Cortex of kidney (tissue), 1 donor: ENCODE measurements around the gene NUPR1.
"Not testable (repeated sequence)": the region's sequence is repeated elsewhere in the genome, so short reads cannot be mapped to it uniquely, and the experiment has no call there.

Experiments used
- DNase-seq: peaks from one replicate; lab custom pipeline; 2025; lab: John Stamatoyannopoulos, UW

Gene NUPR1

GRCh38 chr16:28538733-28539596, at the start of gene NUPR1:
NUPR1 (minus strand) TSS chr16:28538974; CDS start chr16:28538907, 67 bp downstream.
- DNase-seq, result no peak

GRCh38 chr16:28587386-28587785, 48.6 kb upstream of the NUPR1 start:
- no peak for DNase-seq

- no peak for DNase-seq
Measured at GRCh38 chr16:28586466-28586865, 47.7 kb upstream of the NUPR1 start.

- no peak for DNase-seq
Measured at GRCh38 chr16:28585674-28586073, 46.9 kb upstream of the NUPR1 start.

GRCh38 chr16:28580726-28581315, 42.0 kb upstream of the NUPR1 start:
- no peak for DNase-seq

- no peak for DNase-seq
Measured at GRCh38 chr16:28575446-28576109, 36.8 kb upstream of the NUPR1 start.

- no peak for DNase-seq
Measured at GRCh38 chr16:28574925-28575324, 36.2 kb upstream of the NUPR1 start.

GRCh38 chr16:28573738-28574718, 35.3 kb upstream of the NUPR1 start:
- DNase-seq, result no peak

- DNase-seq, result no peak
Measured at GRCh38 chr16:28572696-28573510, 34.1 kb upstream of the NUPR1 start.

GRCh38 chr16:28569968-28570752, 31.4 kb upstream of the NUPR1 start:
- DNase-seq, result no peak

GRCh38 chr16:28569021-28569420, 30.2 kb upstream of the NUPR1 start:
- DNase-seq, result no peak

- DNase-seq, result no peak
Measured at GRCh38 chr16:28567292-28567691, 28.5 kb upstream of the NUPR1 start.

GRCh38 chr16:28566233-28566925, 27.6 kb upstream of the NUPR1 start:
- DNase-seq, result not testable (repeated sequence)

- no peak for DNase-seq
Measured at GRCh38 chr16:28563218-28563617, 24.4 kb upstream of the NUPR1 start.

- DNase-seq, result no peak
Measured at GRCh38 chr16:28562199-28562598, 23.4 kb upstream of the NUPR1 start.

GRCh38 chr16:28561557-28562187, 22.9 kb upstream of the NUPR1 start:
- no peak for DNase-seq

GRCh38 chr16:28558456-28558855, 19.7 kb upstream of the NUPR1 start:
- no peak for DNase-seq

- DNase-seq, result no peak
Measured at GRCh38 chr16:28556914-28557320, 18.1 kb upstream of the NUPR1 start.

- no peak for DNase-seq
Measured at GRCh38 chr16:28555561-28555960, 16.8 kb upstream of the NUPR1 start.
